ENCODE data around the gene NDEL1. TPM values are rescaled to one million over a fixed set of nuclear protein-coding genes. Genes with fewer than 3 reads are reported as not detected.
A peak's percentile ranks its signal among the peaks of the same experiment; 100 is the strongest.

NDEL1 gene
- total and polyA plus RNA-seq, 5 donors, result 27.3 to 45.2 (median 31.5) TPM

DNA sequence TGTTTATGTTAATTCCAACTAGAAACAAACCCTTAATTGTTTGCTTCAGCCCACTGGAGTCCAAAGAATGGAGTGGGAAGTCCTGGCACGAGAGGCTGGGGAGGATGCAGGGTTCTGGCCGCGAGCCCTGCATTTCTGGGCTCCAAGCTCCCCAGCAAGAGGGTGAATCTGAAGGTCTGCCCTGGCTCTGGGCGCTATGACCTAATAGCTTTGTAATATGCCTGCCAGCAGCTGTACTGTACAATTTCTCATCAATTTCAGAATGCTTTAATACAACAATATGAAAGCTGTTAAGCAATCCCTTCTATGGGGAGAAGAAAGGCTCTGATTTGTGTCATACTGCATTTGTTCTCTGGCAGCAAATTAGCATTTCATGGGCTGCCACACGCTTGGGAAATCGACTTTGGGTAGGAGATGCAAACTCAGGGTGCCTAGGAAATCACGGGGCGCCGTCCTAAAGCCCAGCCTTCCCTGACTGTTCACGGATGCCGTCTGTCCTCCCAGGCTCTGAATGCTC lies 43.8 kb downstream of the NDEL1 start:
- DNase-seq (peak; percentile 84 to 90 (median 90)), ATAC-seq (peak; percentile 74 to 90)
- no peaks in the 10 kb centered on the region for H3K9me3 ChIP-seq (ENCODE audit: control insufficient read depth, low read length)
- H3K4me3 ChIP-seq (ENCODE audit: low read length), result no peak overlapping the region
- WGBS, result 50% methylated on average over 11 of the region's 11 CpGs
- H3K4me1 ChIP-seq (ENCODE audit: control insufficient read depth, insufficient read depth, low read length), result no peaks in the 10 kb centered on the region
- no peak overlapping the region for H3K27ac ChIP-seq (ENCODE audit: low read length)
- H3K27me3 ChIP-seq (ENCODE audit: control insufficient read depth, insufficient read depth), result no peaks in the 10 kb centered on the region
- intact Hi-C loops (cut with DNase I), result no loop called here

GRCh38 chr17:8480011-8480976 lies 44.6 kb downstream of the NDEL1 start:
- Histone ChIP-seq H3K27ac (ENCODE audit: low read length) (no peak overlapping the region), H3K27me3 (ENCODE audit: control insufficient read depth, insufficient read depth) (no peaks in the 10 kb centered on the region), H3K4me1 (ENCODE audit: control insufficient read depth, insufficient read depth, low read length) (no peaks in the 10 kb centered on the region), H3K4me3 (ENCODE audit: low read length) (no peak overlapping the region), H3K9me3 (ENCODE audit: control insufficient read depth, low read length) (no peaks in the 10 kb centered on the region)
- peak in 1 of 3 donors; percentile 61 for DNase-seq
- intact Hi-C loops (cut with DNase I), result no loop called here
- WGBS, result 71% methylated on average over 33 of the region's 33 CpGs
- ATAC-seq, result peak in 1 of 2 donors; percentile 14

- DNase-seq (peak in 1 of 3 donors; percentile 50), ATAC-seq (no peak)
- intact Hi-C loops (cut with DNase I), result no loop called here
- H3K4me1 ChIP-seq (ENCODE audit: control insufficient read depth, insufficient read depth, low read length), result no peaks in the 10 kb centered on the region
- H3K4me3 ChIP-seq (ENCODE audit: low read length), result no peak overlapping the region
- WGBS, result 93% methylated on average over 21 of the region's 22 CpGs
- no peaks in the 10 kb centered on the region for H3K27me3 ChIP-seq (ENCODE audit: control insufficient read depth, insufficient read depth)
- H3K9me3 ChIP-seq (ENCODE audit: control insufficient read depth, low read length), result no peaks in the 10 kb centered on the region
- H3K27ac ChIP-seq (ENCODE audit: low read length), result no peak overlapping the region
Measured at GRCh38 chr17:8481089-8481488, 45.4 kb downstream of the NDEL1 start.

DNA sequence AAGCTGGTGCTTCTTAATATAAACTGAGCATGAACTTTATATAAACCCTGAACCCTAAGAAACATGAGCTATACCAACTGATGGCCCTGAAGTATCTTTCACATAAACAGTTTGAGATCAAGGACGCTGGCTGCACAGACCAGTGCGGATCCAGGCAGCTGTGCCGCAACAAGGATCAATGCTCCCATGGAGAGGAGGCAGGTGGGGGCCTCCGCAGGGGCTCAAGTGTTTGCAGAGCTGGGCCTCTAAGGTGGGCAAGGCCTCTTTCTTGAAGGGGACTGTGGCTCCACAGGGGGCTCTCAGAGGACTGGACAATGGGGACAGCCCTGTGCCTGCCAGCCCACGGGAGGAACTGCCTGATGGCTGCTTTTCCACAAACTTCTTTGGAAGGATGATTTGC lies 46.0 kb downstream of the NDEL1 start:
- no peaks in the 10 kb centered on the region for H3K4me1 ChIP-seq (ENCODE audit: control insufficient read depth, insufficient read depth, low read length)
- intact Hi-C loops (cut with DNase I), result no loop called here
- WGBS, result 94% methylated on average over 5 of the region's 5 CpGs
- DNase-seq (no peak), ATAC-seq (no peak)
- no peak overlapping the region for H3K27ac ChIP-seq (ENCODE audit: low read length)
- no peaks in the 10 kb centered on the region for H3K9me3 ChIP-seq (ENCODE audit: control insufficient read depth, low read length)
- H3K4me3 ChIP-seq (ENCODE audit: low read length), result no peak overlapping the region
- H3K27me3 ChIP-seq (ENCODE audit: control insufficient read depth, insufficient read depth), result no peaks in the 10 kb centered on the region

DNA sequence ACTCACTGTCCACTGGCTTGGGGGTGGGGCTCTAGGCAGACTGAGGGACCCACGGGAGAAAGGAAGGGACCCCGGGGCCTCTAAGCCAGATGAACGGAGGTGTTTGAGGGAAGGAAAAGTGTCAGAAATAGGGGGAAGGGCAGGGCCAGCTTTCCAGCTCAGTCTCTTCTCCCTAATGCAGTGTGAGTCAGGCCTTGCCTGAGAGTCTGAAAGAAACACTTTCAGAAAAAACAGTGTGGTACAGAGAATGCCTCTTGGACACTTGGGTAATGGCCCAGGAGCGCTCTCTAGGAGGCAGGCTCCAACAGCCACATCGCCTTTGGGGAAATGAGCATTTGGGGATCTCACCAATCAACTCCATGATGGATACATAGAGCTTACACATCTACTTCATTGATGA lies 46.9 kb downstream of the NDEL1 start:
- WGBS, result 79% methylated on average over 5 of the region's 5 CpGs
- Histone ChIP-seq H3K27ac (ENCODE audit: low read length) (no peak overlapping the region), H3K9me3 (ENCODE audit: control insufficient read depth, low read length) (no peaks in the 10 kb centered on the region), H3K4me3 (ENCODE audit: low read length) (no peak overlapping the region), H3K27me3 (ENCODE audit: control insufficient read depth, insufficient read depth) (no peaks in the 10 kb centered on the region), H3K4me1 (ENCODE audit: control insufficient read depth, insufficient read depth, low read length) (no peaks in the 10 kb centered on the region)
- ATAC-seq (no peak), DNase-seq (no peak)
- intact Hi-C loops (cut with DNase I), result no loop called here

GRCh38 chr17:8484465-8484864 lies 48.8 kb downstream of the NDEL1 start:
- Histone ChIP-seq H3K4me3 (ENCODE audit: low read length) (no peak overlapping the region), H3K9me3 (ENCODE audit: control insufficient read depth, low read length) (no peaks in the 10 kb centered on the region), H3K27ac (ENCODE audit: low read length) (no peak overlapping the region), H3K27me3 (ENCODE audit: control insufficient read depth, insufficient read depth) (no peaks in the 10 kb centered on the region), H3K4me1 (ENCODE audit: control insufficient read depth, insufficient read depth, low read length) (no peaks in the 10 kb centered on the region)
- WGBS, result 100% methylated on average over 1 of the region's 1 CpG
- intact Hi-C loops (cut with DNase I), result no loop called here
- no peak for DNase-seq
- ATAC-seq, result no peak

- intact Hi-C loops (cut with DNase I), result no loop called here
- no peaks in the 10 kb centered on the region for H3K9me3 ChIP-seq (ENCODE audit: control insufficient read depth, low read length)
- no peaks in the 10 kb centered on the region for H3K27me3 ChIP-seq (ENCODE audit: control insufficient read depth, insufficient read depth)
- H3K27ac ChIP-seq (ENCODE audit: low read length), result no peak overlapping the region
- no peak for ATAC-seq
- no peaks in the 10 kb centered on the region for H3K4me1 ChIP-seq (ENCODE audit: control insufficient read depth, insufficient read depth, low read length)
- DNase-seq, result no peak
- no peak overlapping the region for H3K4me3 ChIP-seq (ENCODE audit: low read length)
- 91% methylated on average over 1 of the region's 1 CpG for WGBS
Measured at GRCh38 chr17:8485491-8485890, 49.8 kb downstream of the NDEL1 start.

DNA sequence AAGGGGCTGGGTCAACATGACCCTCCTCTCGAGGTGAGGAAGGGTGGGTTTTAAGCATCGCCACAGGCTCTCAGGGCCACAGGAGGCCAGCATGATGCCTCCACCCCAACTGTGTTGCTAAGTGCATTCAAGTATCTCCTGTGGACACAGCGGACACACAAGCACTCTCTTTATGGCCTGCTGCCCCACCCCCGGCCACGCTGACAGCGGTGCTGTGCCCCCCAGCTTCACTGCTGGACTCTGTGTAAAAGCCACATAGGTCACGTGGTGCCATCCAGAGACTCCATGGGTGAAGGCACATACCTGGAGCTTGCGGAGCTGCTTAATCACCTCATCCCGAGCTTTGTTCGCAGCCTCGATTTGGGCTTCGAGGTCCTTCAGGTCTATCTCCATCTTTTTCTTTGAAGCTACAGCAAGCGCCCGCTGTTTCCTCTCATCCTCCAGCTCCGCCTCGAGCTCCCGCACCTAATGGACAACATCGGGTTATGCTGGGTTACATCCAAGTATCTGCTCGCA lies 51.5 kb downstream of the NDEL1 start:
- no peak overlapping the region for H3K27ac ChIP-seq (ENCODE audit: low read length)
- WGBS, result 90% methylated on average over 19 of the region's 19 CpGs
- H3K4me1 ChIP-seq (ENCODE audit: control insufficient read depth, insufficient read depth, low read length), result no peaks in the 10 kb centered on the region
- no peak for ATAC-seq
- H3K4me3 ChIP-seq (ENCODE audit: low read length), result no peak overlapping the region
- intact Hi-C loops (cut with DNase I), result no loop called here
- no peaks in the 10 kb centered on the region for H3K9me3 ChIP-seq (ENCODE audit: control insufficient read depth, low read length)
- no peak for DNase-seq
- no peaks in the 10 kb centered on the region for H3K27me3 ChIP-seq (ENCODE audit: control insufficient read depth, insufficient read depth)

- Histone ChIP-seq H3K4me1 (ENCODE audit: control insufficient read depth, insufficient read depth, low read length) (no peaks in the 10 kb centered on the region), H3K27ac (ENCODE audit: low read length) (no peak overlapping the region), H3K27me3 (ENCODE audit: control insufficient read depth, insufficient read depth) (no peaks in the 10 kb centered on the region), H3K9me3 (ENCODE audit: control insufficient read depth, low read length) (no peaks in the 10 kb centered on the region), H3K4me3 (ENCODE audit: low read length) (no peak overlapping the region)
- 96% methylated on average over 5 of the region's 5 CpGs for WGBS
- DNase-seq (no peak), ATAC-seq (no peak)
- intact Hi-C loops (cut with DNase I), result no loop called here
Measured at GRCh38 chr17:8487743-8488142, 52.1 kb downstream of the NDEL1 start.

GRCh38 chr17:8488491-8488890 lies 52.8 kb downstream of the NDEL1 start:
- H3K4me3 ChIP-seq (ENCODE audit: low read length), result no peak overlapping the region
- no peak overlapping the region for H3K27ac ChIP-seq (ENCODE audit: low read length)
- ATAC-seq, result no peak
- DNase-seq, result no peak
- H3K27me3 ChIP-seq (ENCODE audit: control insufficient read depth, insufficient read depth), result no peaks in the 10 kb centered on the region
- no peaks in the 10 kb centered on the region for H3K4me1 ChIP-seq (ENCODE audit: control insufficient read depth, insufficient read depth, low read length)
- intact Hi-C loops (cut with DNase I), result no loop called here
- no peaks in the 10 kb centered on the region for H3K9me3 ChIP-seq (ENCODE audit: control insufficient read depth, low read length)
- WGBS, result 92% methylated on average over 6 of the region's 6 CpGs

DNA sequence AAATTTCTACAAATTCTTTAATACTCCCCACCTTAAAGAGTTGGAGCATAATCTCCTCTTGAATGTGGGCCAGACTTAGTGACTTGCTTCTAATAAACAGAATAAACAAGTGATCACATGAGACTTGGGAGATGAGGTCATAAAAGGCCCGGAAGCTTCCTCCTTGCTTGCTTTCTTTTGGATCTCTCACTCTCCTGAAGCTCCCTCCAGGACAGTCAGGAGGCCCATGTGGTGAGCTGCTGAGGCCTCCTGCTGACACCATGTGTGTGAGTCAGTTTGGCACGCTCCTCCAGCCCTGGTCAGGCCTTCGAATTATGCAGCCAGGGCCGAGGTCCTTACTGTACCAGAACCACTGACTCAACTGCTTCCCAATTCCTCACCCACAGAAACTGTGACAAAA lies 53.2 kb downstream of the NDEL1 start:
- H3K9me3 ChIP-seq (ENCODE audit: control insufficient read depth, low read length), result no peaks in the 10 kb centered on the region
- 43% methylated on average over 4 of the region's 4 CpGs for WGBS
- no peak overlapping the region for H3K27ac ChIP-seq (ENCODE audit: low read length)
- intact Hi-C loops (cut with DNase I), result no loop called here
- no peaks in the 10 kb centered on the region for H3K27me3 ChIP-seq (ENCODE audit: control insufficient read depth, insufficient read depth)
- H3K4me1 ChIP-seq (ENCODE audit: control insufficient read depth, insufficient read depth, low read length), result no peaks in the 10 kb centered on the region
- ATAC-seq (peak; percentile 79 to 81), DNase-seq (peak in 2 of 3 donors; percentile 61 to 69)
- H3K4me3 ChIP-seq (ENCODE audit: low read length), result no peak overlapping the region
